Tibial nerve (tissue), 4 donors: ENCODE measurements around the gene CREG2.

ENCODE experiments used
- CTCF ChIP-seq, 5 experiments: fragments of 200-600 bp in 3 of 5; fragments of 450-650 bp in 2 of 5; sonication (generic) in 3 of 5; IDR thresholded peaks; one replicate each; pipeline ENCODE4 v1.5.1; 2016 to 2019; ENCODE audit warnings: antibody characterized with exemption in 5 of 5, mild to moderate bottlenecking in 3 of 5, moderate library complexity in 2 of 5
- EP300 ChIP-seq, 2 donors: sonication (generic); formaldehyde crosslinking; IDR thresholded peaks; one replicate each; pipeline ENCODE4 v1.6.1; 2017; ENCODE audit warnings: antibody characterized with exemption in 2 of 2, mild to moderate bottlenecking in 1 of 2
- POLR2A ChIP-seq, 2 donors: fragments of 450-650 bp; IDR thresholded peaks; one replicate each; pipeline ENCODE4 v1.6.1; 2017; ENCODE audit warnings: antibody characterized with exemption in 2 of 2, mild to moderate bottlenecking in 2 of 2, moderate library complexity in 2 of 2

DNA sequence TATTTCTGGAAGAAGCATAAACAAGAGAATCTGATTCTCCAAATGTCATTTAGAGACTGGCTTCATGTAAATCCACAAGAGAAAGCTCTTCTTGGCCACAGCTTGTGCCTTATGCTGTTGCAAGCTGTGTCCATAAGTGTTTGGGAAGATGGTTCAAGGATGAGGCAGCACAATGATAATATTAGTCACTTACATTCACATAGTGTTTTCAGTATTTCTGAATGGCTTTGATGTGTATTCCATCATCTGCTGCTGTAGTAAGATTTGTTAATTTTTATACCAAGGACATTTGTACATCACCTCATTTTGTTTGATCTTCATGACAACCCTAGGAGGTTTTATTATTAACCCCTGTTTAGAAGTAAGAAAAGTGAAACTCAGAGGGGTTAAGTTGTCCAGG lies 29.9 kb downstream of the CREG2 start:
- TF ChIP-seq CTCF (IDR thresholded peaks at IDR 0.05) (no peak), POLR2A (IDR thresholded peaks at IDR 0.05) (no peak), EP300 (IDR thresholded peaks at IDR 0.05) (no peak)
